Astrocyte of the hippocampus (primary cell): Measurements from ENCODE around the gene ZFAND2A.

Experiments used
- DNase-seq: peaks from one replicate; pipeline ENCODE4 v3.0.0; 2011; ENCODE audit warnings: low read depth, low spot score

Gene ZFAND2A

GRCh38 chr7:1108264-1108920, 51.6 kb downstream of the ZFAND2A start:
- no peak for DNase-seq

- no peak for DNase-seq
These were observed 53.1 kb downstream of the ZFAND2A start for GRCh38 chr7:1106793-1107421.

- no peak for DNase-seq
These were observed 53.8 kb downstream of the ZFAND2A start for GRCh38 chr7:1106063-1106792.

- no peak for DNase-seq
These were observed 54.8 kb downstream of the ZFAND2A start for GRCh38 chr7:1105189-1105588.

- no peak for DNase-seq
These were observed 55.3 kb downstream of the ZFAND2A start for GRCh38 chr7:1104516-1105179.

- no peak for DNase-seq
These were observed 56.0 kb downstream of the ZFAND2A start for GRCh38 chr7:1103789-1104515.

- no peak for DNase-seq
These were observed 56.8 kb downstream of the ZFAND2A start for GRCh38 chr7:1103009-1103788.
